IPS-11a (cell line): ENCODE measurements around the gene CTAGE1.
"Not testable (repeated sequence)": the region's sequence is repeated elsewhere in the genome, so short reads cannot be mapped to it uniquely, and the experiment has no call there.

Experiments
- H3K4me3 ChIP-seq: one replicate; pipeline ENCODE4 v1.5.1; 2013; ENCODE audit warnings: low read depth, low read length, control low read depth

The CTAGE1 gene

GRCh38 chr18:22434973-22435608 lies 17.4 kb upstream of the CTAGE1 start:
- H3K4me3 ChIP-seq: no peak overlapping the region

- no peak overlapping the region for H3K4me3 ChIP-seq
These were observed 16.2 kb upstream of the CTAGE1 start for GRCh38 chr18:22433956-22434355.

- H3K4me3 ChIP-seq: no peak overlapping the region
These were observed 15.0 kb upstream of the CTAGE1 start for GRCh38 chr18:22432657-22433137.

GRCh38 chr18:22429564-22429963 lies 11.8 kb upstream of the CTAGE1 start:
- H3K4me3 ChIP-seq: no peak overlapping the region

GRCh38 chr18:22428672-22429071 lies 11.0 kb upstream of the CTAGE1 start:
- H3K4me3 ChIP-seq: no peak overlapping the region

GRCh38 chr18:22427822-22428549 lies 10.3 kb upstream of the CTAGE1 start:
- H3K4me3 ChIP-seq: no peak overlapping the region

GRCh38 chr18:22424565-22424963 lies 6.8 kb upstream of the CTAGE1 start:
- H3K4me3 ChIP-seq: no peak overlapping the region

- no peak overlapping the region for H3K4me3 ChIP-seq
These were observed 6.3 kb upstream of the CTAGE1 start for GRCh38 chr18:22423878-22424564.

GRCh38 chr18:22422909-22423548 lies 5.3 kb upstream of the CTAGE1 start:
- H3K4me3 ChIP-seq: no peak overlapping the region

GRCh38 chr18:22420652-22421051 lies 2.9 kb upstream of the CTAGE1 start:
- H3K4me3 ChIP-seq: no peak overlapping the region

GRCh38 chr18:22412176-22412911 lies 5.4 kb downstream of the CTAGE1 start:
- no peak overlapping the region for H3K4me3 ChIP-seq

- no peak overlapping the region for H3K4me3 ChIP-seq
These were observed 6.3 kb downstream of the CTAGE1 start for GRCh38 chr18:22411446-22411845.

GRCh38 chr18:22410126-22410525 lies 7.6 kb downstream of the CTAGE1 start:
- no peak overlapping the region for H3K4me3 ChIP-seq

GRCh38 chr18:22409445-22409844 lies 8.3 kb downstream of the CTAGE1 start:
- no peak overlapping the region for H3K4me3 ChIP-seq

GRCh38 chr18:22408059-22408458 lies 9.7 kb downstream of the CTAGE1 start:
- H3K4me3 ChIP-seq: no peak overlapping the region

- H3K4me3 ChIP-seq: no peak overlapping the region
These were observed 12.6 kb downstream of the CTAGE1 start for GRCh38 chr18:22405142-22405541.

GRCh38 chr18:22403950-22404349 lies 13.8 kb downstream of the CTAGE1 start:
- no peak overlapping the region for H3K4me3 ChIP-seq

GRCh38 chr18:22399949-22400348 lies 17.8 kb downstream of the CTAGE1 start:
- no peak overlapping the region for H3K4me3 ChIP-seq

- H3K4me3 ChIP-seq: no peak overlapping the region
These were observed 19.3 kb downstream of the CTAGE1 start for GRCh38 chr18:22398464-22398863.

- H3K4me3 ChIP-seq: no peak overlapping the region
These were observed 23.3 kb downstream of the CTAGE1 start for GRCh38 chr18:22394428-22394827.

GRCh38 chr18:22393164-22393563 lies 24.6 kb downstream of the CTAGE1 start:
- H3K4me3 ChIP-seq: not testable (repeated sequence)
